Body of pancreas (tissue), 4 donors: ENCODE measurements around the gene GGA2.

Experiments used
- CTCF ChIP-seq, 7 experiments: fragments of 450-650 bp in 4 of 7; fragments of 200-600 bp in 3 of 7; sonication (generic) in 3 of 7; IDR thresholded peaks; one replicate each; pipeline ENCODE4 v1.5.1; 2016 to 2019; ENCODE audit warnings: antibody characterized with exemption in 7 of 7
- POLR2A ChIP-seq, 3 donors: fragments of 450-650 bp; IDR thresholded peaks; one replicate each; pipeline ENCODE4 v1.6.1; 2016; ENCODE audit warnings: antibody characterized with exemption in 3 of 3, mild to moderate bottlenecking in 2 of 3

DNA sequence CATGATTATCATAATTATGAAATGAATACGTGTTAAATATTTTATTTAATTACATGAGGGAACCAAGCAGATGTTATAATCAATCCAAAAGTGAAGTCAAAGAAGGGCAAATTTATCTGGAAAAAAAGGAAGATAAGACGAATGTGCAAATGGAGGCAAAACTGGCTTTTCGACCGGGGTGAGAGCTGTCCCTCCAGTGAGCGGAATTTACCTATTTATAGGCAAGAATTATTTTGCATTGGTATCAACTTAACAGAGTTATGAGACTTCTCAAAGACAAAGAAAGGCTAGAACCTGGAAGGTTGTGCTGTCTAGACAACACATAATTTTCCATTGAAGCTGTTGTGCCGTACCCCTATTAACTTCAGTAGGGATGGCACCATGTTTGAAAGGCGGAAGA, 1.4 kb upstream of the GGA2 start:
- TF ChIP-seq CTCF (IDR thresholded peaks at IDR 0.05), result no peak
- no peak for TF ChIP-seq POLR2A (IDR thresholded peaks at IDR 0.05)
